ENCODE data around the gene GATAD1. TPM values are rescaled to one million over a fixed set of nuclear protein-coding genes. Genes with fewer than 3 reads are reported as not detected.
A peak's percentile ranks its signal among the peaks of the same experiment; 100 is the strongest.
"Not testable (repeated sequence)": the region's sequence is repeated elsewhere in the genome, so short reads cannot be mapped to it uniquely, and the experiment has no call there.

Gene GATAD1
- 16.5 and 24.0 TPM in 2 replicates for total RNA-seq

DNA sequence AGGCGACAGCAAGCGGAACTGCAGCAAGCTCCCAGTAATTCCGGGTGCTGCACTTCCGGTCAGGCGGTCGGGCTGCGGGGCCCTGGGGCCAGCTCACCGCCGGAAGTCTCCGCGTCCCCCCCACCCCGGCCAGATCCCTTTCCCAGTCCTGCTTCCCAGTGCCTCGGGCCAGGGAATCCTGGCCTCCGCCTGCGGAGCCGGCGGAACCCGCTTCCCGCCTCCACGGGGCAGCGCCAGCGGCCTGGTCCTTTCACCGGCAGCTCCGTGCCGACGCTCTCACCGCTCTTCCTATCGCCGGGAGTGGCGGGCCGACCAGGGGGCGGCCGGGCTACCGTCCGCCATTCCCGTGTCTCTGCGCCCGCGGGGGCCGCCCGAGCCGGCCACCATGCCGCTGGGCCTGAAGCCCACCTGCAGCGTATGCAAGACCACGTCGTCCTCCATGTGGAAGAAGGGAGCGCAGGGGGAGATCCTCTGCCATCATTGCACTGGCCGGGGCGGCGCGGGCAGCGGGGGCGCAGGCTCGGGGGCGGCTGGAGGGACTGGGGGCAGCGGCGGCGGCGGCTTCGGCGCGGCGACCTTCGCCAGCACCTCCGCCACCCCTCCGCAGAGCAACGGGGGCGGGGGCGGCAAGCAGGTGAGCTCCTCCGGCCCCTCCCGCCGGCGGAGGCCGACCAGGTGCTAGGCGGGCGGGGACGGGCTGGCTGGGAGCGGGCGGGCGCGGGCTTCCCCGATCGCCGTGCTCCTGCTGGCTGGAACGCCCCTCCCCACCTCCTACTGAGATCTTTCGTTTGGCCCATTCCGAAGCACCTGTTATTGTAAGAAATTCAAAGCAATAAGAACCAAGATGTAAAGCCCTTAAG, at the start of gene GATAD1:
GATAD1 (plus strand) TSS at position 138 of the 860 bp plus-strand sequence; CDS start at position 386, 248 bp downstream.
- DNase-seq (ENCODE audit: low read depth), result peak; percentile 85

DNA sequence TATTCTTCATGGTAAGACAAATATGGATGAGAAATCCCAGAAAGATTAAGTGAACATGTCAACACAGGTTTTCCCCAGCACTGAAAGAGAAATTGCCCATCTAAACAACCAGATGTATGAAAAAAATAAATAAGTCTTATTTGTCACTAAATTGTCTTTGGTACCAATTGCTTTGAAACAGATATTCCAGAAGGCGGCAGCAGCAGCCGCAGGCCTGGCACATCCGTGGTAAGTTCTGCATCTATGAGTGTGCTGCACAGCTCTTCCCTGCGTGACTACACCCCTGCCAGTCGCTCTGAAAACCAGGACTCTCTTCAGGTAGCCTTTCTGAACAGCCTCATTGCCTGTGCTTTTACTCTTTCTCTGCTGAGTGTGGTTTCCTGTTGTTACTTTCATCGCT, 49.7 kb upstream of the GATAD1 start:
- no peak for DNase-seq (ENCODE audit: low read depth)

GRCh38 chr7:92400013-92400412, 47.3 kb upstream of the GATAD1 start:
- no peak for DNase-seq (ENCODE audit: low read depth)

DNA sequence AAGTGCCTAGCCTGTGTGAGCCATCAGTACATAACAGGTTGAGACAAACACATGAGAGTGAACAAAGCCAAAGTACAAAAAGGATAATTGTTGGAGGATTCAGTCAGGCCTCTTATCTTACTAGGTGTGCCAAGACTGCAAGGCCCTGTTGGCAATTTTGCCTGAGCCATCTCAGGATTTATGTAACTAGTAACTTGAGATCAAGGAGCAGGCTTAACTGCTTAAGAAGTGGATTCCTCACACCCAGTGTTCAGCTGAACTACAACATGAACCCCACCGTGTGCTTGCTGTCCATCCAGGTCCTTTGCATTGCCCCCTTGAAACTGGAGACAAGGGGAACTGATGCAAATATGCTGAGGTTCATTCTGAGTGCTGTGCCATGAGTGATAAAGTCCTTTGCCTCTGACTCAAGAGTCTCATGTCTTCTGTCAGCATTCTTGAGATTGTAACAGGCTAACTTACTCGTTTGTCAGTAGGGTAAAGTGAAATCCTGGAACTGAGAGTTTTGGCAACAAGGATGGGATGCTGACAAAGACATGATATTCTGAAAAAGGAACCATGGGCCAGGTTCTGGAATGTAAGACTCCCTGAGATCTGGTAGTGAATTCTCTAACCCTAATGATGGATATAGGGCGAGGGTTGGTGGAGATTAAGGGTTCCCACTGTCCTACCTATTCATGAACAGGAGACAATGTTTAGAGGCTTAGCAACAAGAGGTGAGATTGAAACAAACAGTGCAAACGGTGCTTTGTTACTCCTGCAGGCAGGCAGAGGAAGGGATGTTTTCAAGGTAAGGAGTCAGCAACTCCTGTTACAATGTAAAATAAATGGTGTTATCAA, 44.1 kb upstream of the GATAD1 start:
- peak; percentile 8 for DNase-seq (ENCODE audit: low read depth)

DNA sequence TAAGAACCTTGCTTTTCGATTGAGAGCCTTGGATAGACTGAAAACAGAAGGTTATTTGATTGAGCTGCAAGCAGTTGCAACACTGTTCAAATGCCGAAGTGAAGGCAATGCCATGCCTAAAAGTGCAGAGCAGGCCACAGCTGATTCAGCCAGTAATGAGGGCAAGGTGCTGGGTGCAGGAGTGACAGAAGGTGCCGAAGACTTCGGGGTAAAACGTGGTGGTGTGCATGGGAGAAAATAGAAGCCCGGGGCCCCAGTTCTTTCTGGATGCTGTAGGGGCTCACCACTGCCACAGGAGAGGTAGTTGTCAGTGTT, 43.6 kb upstream of the GATAD1 start:
- no peak for DNase-seq (ENCODE audit: low read depth)

GRCh38 chr7:92404170-92404614, 43.1 kb upstream of the GATAD1 start:
- DNase-seq (ENCODE audit: low read depth), result no peak

- DNase-seq (ENCODE audit: low read depth), result no peak
These were observed 37.9 kb upstream of the GATAD1 start for GRCh38 chr7:92409357-92409756.

DNA sequence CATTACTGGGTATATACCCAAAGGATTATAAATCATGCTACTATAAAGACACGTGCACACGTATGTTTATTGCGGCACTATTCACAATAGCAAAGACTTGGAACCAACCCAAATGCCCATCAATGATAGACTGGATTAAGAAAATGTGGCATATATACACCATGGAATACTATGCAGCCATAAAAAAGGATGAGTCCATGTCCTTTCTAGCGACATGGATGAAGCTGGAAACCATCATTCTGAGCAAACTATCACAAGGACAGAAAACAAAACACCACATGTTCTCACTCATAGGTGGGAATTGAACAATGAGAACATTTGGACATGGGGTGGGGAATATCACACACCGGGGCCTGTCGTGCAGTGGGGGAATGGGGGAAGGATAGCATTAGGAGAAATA, 37.1 kb upstream of the GATAD1 start:
- not testable (repeated sequence) for DNase-seq (ENCODE audit: low read depth)

GRCh38 chr7:92412745-92413144, 34.5 kb upstream of the GATAD1 start:
- DNase-seq (ENCODE audit: low read depth), result no peak

DNA sequence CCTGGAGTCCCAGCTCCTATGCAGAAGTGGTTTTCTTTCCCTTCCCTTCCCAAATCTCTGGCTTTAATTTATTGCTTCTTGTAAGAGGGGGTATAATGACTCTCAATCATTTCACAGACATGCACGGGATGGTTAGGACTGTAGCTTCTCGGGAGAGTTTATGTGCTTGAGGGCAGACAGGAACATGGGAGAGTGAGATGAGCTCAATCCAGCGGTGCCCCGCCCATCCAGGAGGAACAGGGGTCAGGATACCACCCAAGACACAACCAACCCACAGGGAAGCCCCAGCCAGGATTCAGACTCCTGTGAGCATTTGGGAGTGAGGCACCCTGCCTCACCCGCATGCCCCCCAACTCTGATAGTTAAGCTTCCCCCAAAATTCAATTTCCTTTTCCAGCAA, 33.7 kb upstream of the GATAD1 start:
- DNase-seq (ENCODE audit: low read depth), result no peak

GRCh38 chr7:92415225-92415624, 32.1 kb upstream of the GATAD1 start:
- no peak for DNase-seq (ENCODE audit: low read depth)

GRCh38 chr7:92417913-92418312, 29.4 kb upstream of the GATAD1 start:
- DNase-seq (ENCODE audit: low read depth), result no peak

- peak; percentile 11 for DNase-seq (ENCODE audit: low read depth)
These were observed 25.4 kb upstream of the GATAD1 start for GRCh38 chr7:92421676-92422435.

GRCh38 chr7:92422926-92423325, 24.4 kb upstream of the GATAD1 start:
- no peak for DNase-seq (ENCODE audit: low read depth)

DNA sequence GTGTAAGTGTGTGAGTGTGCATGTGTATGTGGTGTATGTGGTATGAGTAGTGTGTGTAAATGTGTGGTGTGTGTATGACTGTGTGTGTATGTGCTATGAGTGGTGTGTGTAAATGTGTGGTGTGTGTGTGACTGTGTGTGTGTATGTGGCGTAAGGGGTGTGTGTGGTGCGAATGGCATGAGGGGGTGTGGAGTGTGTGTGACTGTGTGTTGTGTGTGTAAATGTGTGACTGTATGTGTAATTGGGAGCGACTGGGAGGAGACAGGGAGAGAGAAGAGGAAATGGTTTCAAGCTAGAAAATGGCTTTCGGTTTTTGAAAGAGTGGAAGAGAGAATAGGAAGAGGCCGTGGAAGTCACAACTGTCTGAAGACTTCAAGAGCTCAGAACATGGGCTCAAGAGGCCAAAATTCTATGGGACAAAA, 23.6 kb upstream of the GATAD1 start:
- no peak for DNase-seq (ENCODE audit: low read depth)

DNA sequence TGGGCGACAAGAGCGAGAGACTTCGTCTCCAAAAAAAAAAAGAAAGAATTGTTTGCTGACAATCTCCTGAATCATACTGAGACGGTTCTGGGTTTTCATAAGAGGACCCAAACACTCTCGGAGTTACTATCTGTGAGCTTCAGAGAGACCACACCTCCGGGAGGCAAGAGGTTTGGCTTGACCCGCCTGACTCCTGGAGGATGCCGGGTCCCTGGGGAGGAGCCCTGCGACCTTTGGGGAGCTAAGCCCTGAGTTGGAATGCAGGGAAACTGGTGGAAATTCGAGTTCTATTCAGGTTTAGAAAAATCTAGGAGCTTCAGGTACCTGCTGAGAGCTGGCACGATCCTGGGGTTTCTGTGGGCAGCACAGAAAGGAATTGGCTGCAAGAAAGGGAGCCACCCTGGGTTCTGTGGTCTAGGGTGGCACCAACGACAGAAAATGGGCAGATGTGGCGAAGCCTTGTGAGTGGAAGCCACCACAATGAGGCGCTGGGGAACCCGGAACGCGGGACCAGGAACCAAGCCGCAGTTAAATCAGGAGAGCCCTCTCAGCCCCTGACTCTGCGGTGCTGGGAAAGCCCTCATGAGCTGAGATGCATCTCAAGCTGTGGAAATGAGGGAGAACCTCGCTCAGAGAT, 21.9 kb upstream of the GATAD1 start:
- no peak for DNase-seq (ENCODE audit: low read depth)

GRCh38 chr7:92427193-92427592, 20.1 kb upstream of the GATAD1 start:
- no peak for DNase-seq (ENCODE audit: low read depth)

DNA sequence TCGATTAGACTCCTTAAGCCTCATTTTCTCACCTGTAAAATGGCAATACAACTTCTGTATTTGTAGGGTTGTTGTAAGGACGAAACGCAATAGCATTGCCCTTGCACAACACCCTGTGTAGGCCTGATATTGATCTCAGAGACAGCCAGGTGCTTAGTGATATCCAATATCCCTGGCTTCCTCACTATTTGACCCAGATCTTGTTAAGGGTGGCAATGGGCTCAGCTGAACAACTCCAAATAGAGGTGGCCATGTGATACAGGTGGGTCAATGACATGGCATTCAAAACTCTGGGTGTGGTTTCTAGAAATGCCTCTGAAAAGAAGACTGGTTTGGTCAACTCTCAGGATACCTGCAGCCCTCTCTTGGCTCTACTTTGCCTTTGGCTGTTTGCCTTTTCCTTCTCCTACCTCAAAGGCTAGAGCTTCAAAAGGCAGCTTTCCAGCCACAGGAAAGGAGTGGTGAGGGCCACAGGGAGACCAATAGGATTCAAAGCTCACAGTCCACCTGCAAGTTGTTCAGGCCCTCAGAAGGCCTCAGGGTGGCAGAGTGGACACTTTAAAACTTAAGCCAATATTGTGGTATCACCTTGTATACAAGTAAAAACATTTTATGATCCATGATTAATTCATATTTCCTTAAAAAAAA, 14.9 kb upstream of the GATAD1 start:
- no peak for DNase-seq (ENCODE audit: low read depth)

DNA sequence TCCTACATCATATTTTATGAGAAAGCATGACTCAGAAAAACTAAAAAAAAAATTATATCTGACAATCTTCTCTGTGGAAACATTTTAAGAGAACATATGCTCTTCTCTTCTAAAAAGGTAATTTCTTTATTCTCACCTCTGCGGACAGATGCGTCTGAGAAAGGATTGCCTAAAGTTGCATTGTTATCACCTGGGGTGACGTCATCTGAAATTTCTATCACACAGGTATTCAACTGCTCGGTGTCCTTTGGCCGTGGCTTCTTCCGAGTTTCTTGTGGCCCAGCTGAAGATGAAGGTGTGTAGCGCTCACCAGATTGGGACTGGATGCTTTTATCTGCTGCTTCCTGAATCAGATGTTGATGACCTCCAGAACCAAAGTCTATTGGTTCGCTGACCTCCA, 14.3 kb upstream of the GATAD1 start:
- DNase-seq (ENCODE audit: low read depth), result no peak

DNA sequence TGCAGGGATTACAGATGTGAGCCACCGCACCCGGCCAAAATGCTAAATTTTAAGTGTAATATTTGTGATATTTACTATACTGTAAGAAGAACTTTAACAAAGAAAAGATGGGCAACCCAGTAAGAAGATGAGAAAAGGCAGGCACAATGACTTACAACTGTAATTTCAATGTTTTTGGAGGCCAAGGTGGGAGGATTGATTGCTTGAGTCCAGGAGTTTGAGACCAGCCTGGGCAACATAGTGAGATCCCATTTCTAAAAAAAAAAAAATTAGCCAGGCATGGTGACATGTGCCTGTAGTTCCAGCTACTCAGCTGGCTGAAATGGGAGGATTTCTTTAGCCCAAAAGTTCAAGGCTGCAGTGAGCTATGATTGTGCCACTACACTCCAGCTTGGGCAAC, 11.7 kb upstream of the GATAD1 start:
- DNase-seq (ENCODE audit: low read depth), result no peak
